HG03565 (cell line): ENCODE results near the gene ZNF629.

Experiments used
- ATAC-seq: cut with Tn5 transposase; IDR thresholded peaks from one replicate; pipeline ENCODE4 v1.9.1; 2021; ENCODE audit warnings: mild to moderate bottlenecking, moderate library complexity; ENCODE audit not compliant: unreplicated experiment

Gene ZNF629

GRCh38 chr16:30767767-30768465 is 19.1 kb downstream of the ZNF629 start:
- no peak for ATAC-seq

GRCh38 chr16:30766933-30767284 is 20.1 kb downstream of the ZNF629 start:
- ATAC-seq = no peak

GRCh38 chr16:30766206-30766932 is 20.6 kb downstream of the ZNF629 start:
- no peak for ATAC-seq

- ATAC-seq = no peak
These were observed 22.1 kb downstream of the ZNF629 start for GRCh38 chr16:30764816-30765465.

GRCh38 chr16:30764086-30764485 is 22.9 kb downstream of the ZNF629 start:
- no peak for ATAC-seq

- ATAC-seq = no peak
These were observed 23.8 kb downstream of the ZNF629 start for GRCh38 chr16:30762991-30763725.

- ATAC-seq = peak; percentile 86
These were observed 24.8 kb downstream of the ZNF629 start, which contains the start of the genes CFAP119 and RNF40 for GRCh38 chr16:30761928-30762902. TSS of gene CFAP119 (minus strand) at chr16:30762062. CDS start at chr16:30761748, 314 bp downstream. TSS of gene RNF40 (plus strand) at chr16:30762322. CDS start at chr16:30762546, 224 bp downstream.

GRCh38 chr16:30761427-30761927 is 25.5 kb downstream of the ZNF629 start:
- no peak for ATAC-seq

GRCh38 chr16:30760577-30761426 is 26.2 kb downstream of the ZNF629 start:
- no peak for ATAC-seq

GRCh38 chr16:30760001-30760559 is 26.9 kb downstream of the ZNF629 start:
- ATAC-seq = no peak

GRCh38 chr16:30758988-30759491 is 28.0 kb downstream of the ZNF629 start:
- no peak for ATAC-seq

- ATAC-seq = no peak
These were observed 29.7 kb downstream of the ZNF629 start for GRCh38 chr16:30757316-30757715.

GRCh38 chr16:30756781-30757100 is 30.3 kb downstream of the ZNF629 start:
- ATAC-seq = no peak

GRCh38 chr16:30755955-30756780 is 30.8 kb downstream of the ZNF629 start:
- no peak for ATAC-seq

- no peak for ATAC-seq
These were observed 33.4 kb downstream of the ZNF629 start for GRCh38 chr16:30753596-30753995.

- no peak for ATAC-seq
These were observed 36.0 kb downstream of the ZNF629 start for GRCh38 chr16:30750876-30751465.

- ATAC-seq = no peak
These were observed 36.8 kb downstream of the ZNF629 start for GRCh38 chr16:30750201-30750600.
